GM12878 (cell line): ENCODE results near the gene MAPK8IP1. TPM values are rescaled to one million over a fixed set of nuclear protein-coding genes. Genes with fewer than 3 reads are reported as not detected.

Experiments
- ATAC-seq: fragments of 200-7000 bp; cut with Tn5 transposase; 3 replicates; pipeline ENCODE4 v1.9.1; 2020; ENCODE audit warnings: mild to moderate bottlenecking, moderate library complexity
- BruUV-seq: library from RNA; stranded (reverse); fragments of 400-500 nt; replicated peaks from 2 replicates; lab custom pipeline; 2021; lab: Mats Ljungman, UMichigan
- CTCF ChIA-PET: fragments of 300-600 bp; sonication (Branson Sonifier 250); formaldehyde crosslinking; extraction: SDS; loops from one replicate; lab custom pipeline; 2021; ENCODE audit warnings: inconsistent platforms; lab: Yijun Ruan, JAX
- POLR2A ChIA-PET: fragments of 350-600 bp; formaldehyde crosslinking; extraction: SDS; loops from one replicate; lab custom pipeline; 2021; ENCODE audit warnings: inconsistent platforms; lab: Charles Lee
- RAD21 ChIA-PET: fragments of 300-600 bp; sonication (Branson Sonifier 250); formaldehyde crosslinking; loops from one replicate; lab custom pipeline; 2023; ENCODE audit warnings: antibody characterized with exemption; ENCODE audit not compliant: unreplicated experiment; lab: Charles Lee
- SMC1A ChIA-PET: fragments of 300-600 bp; sonication (Branson Sonifier 250); formaldehyde crosslinking; loops from one replicate; lab custom pipeline; 2023; ENCODE audit not compliant: unreplicated experiment, uncharacterized antibody; lab: Charles Lee
- DNase-seq: peaks from one replicate; pipeline ENCODE4 v3.0.0-alpha.2; 2011; ENCODE audit warnings: low read depth, low spot score
- FAIRE-seq: peaks from 3 replicates; lab custom pipeline; 2011; peaks lifted over from hg19 to GRCh38; lab: Jason Lieb, UNC
- H2AFZ ChIP-seq: 2 replicates; pipeline ENCODE4 v1.6.0; 2011; ENCODE audit warnings: low read depth, low read length, control low read depth; ENCODE audit not compliant: control insufficient read depth
- H3K27ac ChIP-seq: 2 replicates; pipeline ENCODE4 v1.5.1; 2011; ENCODE audit warnings: control low read depth; ENCODE audit not compliant: control insufficient read depth, insufficient read depth
- H3K27me3 ChIP-seq, 2 experiments: replicated peaks in 1 of 2; 2 replicates each; pipeline versions ENCODE4 v1.6.0 to v1.6.1; 2011; ENCODE audit warnings: low read length in 1 of 2; ENCODE audit not compliant: control insufficient read depth in 2 of 2, insufficient read depth in 2 of 2
- H3K36me3 ChIP-seq, 2 experiments: 2 replicates each; pipeline ENCODE4 v1.5.1; 2011; ENCODE audit warnings: low read length in 1 of 2; ENCODE audit not compliant: control insufficient read depth in 2 of 2, insufficient read depth in 2 of 2
- H3K4me1 ChIP-seq: 2 replicates; pipeline ENCODE4 v1.6.1; 2011; ENCODE audit warnings: mild to moderate bottlenecking, low read length, moderate library complexity, mixed read lengths; ENCODE audit not compliant: control insufficient read depth, insufficient read depth
- H3K4me2 ChIP-seq: 2 replicates; pipeline ENCODE4 v1.6.0; 2011; ENCODE audit warnings: control low read depth; ENCODE audit not compliant: control insufficient read depth, insufficient read depth
- H3K4me3 ChIP-seq: fragments of 200-600 bp; sonication (generic); 2 replicates; pipeline ENCODE4 v1.5.1; 2016
- H3K79me2 ChIP-seq: 2 replicates; pipeline ENCODE4 v1.6.0; 2011; ENCODE audit warnings: low read length; ENCODE audit not compliant: control insufficient read depth, insufficient read depth
- H3K9ac ChIP-seq: 2 replicates; pipeline ENCODE4 v1.8.0; 2011; ENCODE audit warnings: low read length, control low read depth, mixed read lengths; ENCODE audit not compliant: control insufficient read depth, insufficient read depth
- H3K9me3 ChIP-seq: replicated peaks from 3 replicates; pipeline ENCODE4 v1.5.1; 2011; ENCODE audit warnings: mild to moderate bottlenecking, low read length; ENCODE audit not compliant: control insufficient read depth, insufficient read depth
- H4K20me1 ChIP-seq: 2 replicates; pipeline ENCODE4 v1.6.0; 2011; ENCODE audit not compliant: control insufficient read depth, insufficient read depth
- NR2F1 ChIP-seq: fragments of 450-650 bp; conservative IDR thresholded peaks from 2 replicates; pipeline ENCODE4 v1.6.1; 2017; ENCODE audit warnings: mild to moderate bottlenecking
- POLR2AphosphoS2 ChIP-seq: IDR thresholded peaks from 2 replicates; pipeline ENCODE4 v1.6.1; 2011; ENCODE audit warnings: low read depth, mild to moderate bottlenecking, low read length, improper control_type of control experiment, moderate library complexity
- RB1 ChIP-seq: fragments of 450-650 bp; formaldehyde crosslinking; IDR thresholded peaks from 2 replicates; pipeline ENCODE4 v1.6.1; 2017; ENCODE audit warnings: mild to moderate bottlenecking, borderline replicate concordance
- RUNX3 ChIP-seq: IDR thresholded peaks from 2 replicates; pipeline ENCODE4 v1.6.1; 2012; ENCODE audit warnings: low read length, inconsistent platforms
- SUPT20H ChIP-seq: IDR thresholded peaks from 2 replicates; pipeline ENCODE4 v1.6.1; 2011; ENCODE audit warnings: low read depth, mild to moderate bottlenecking, low read length, moderate library complexity, borderline replicate concordance; ENCODE audit not compliant: control insufficient read depth
- whole genome bisulfite sequencing: methylation state at CpG from one replicate; pipeline ENCODE4 v1.1.6; 2016; ENCODE audit warnings: low lambda C conversion rate; ENCODE audit not compliant: insufficient replicate concordance, insufficient coverage; ENCODE audit errors: missing lambda C conversion rate; 5-methylcytosine and 5-hydroxymethylcytosine counted together
- in situ Hi-C: fragments of 300-500 bp; cut with MboI; formaldehyde crosslinking; loops from 9 replicates; pipeline ENCODE4 v1.14.3; 2018; ENCODE audit warnings: mixed read lengths
- intact Hi-C: fragments of 100-400 bp; cut with micrococcal nuclease; formaldehyde crosslinking; loops from one replicate; pipeline ENCODE4 v1.14.2; 2022; ENCODE audit not compliant: unreplicated experiment
- polyA plus RNA-seq, 11 experiments: library from polyadenylated mRNA; depleted of rRNA in 4 of 11; unstranded in 6 of 11; stranded (reverse) in 5 of 11; fragments of >200 nt; fragmentation: Nextera tagmentation in 4 of 11; fragmentation: Illumina TruSeq in 1 of 11; extraction: Ambion mirVana in 4 of 11; extraction: Trizol in 1 of 11; gene quantifications; 1 replicate in 1 of 11; 2 replicates in 10 of 11; pipeline versions ENCODE4 v1.2.1 to v1.2.3, GENCODE V29; 2011 to 2016; ENCODE audit warnings: inconsistent platforms in 2 of 11, missing spikeins in 2 of 11, low read depth in 1 of 11
- total RNA-seq, 4 experiments: library from RNA; depleted of rRNA in 3 of 4; stranded (reverse); fragments of >200 nt in 3 of 4; fragmentation: Illumina TruSeq in 1 of 4; extraction: Trizol in 1 of 4; gene quantifications; 2 replicates each; pipeline versions ENCODE4 v1.2.1 to v1.2.3, GENCODE V29; 2013 to 2021
- TF ChIP-seq, protein P1 (sequence below): fragments of 450-650 bp; formaldehyde crosslinking; IDR thresholded peaks from 2 replicates; pipeline ENCODE4 v1.4.0; 2022; ENCODE audit warnings: mild to moderate bottlenecking, moderate library complexity
- TF ChIP-seq, protein P2 (sequence below): fragments of 450-650 bp; formaldehyde crosslinking; IDR thresholded peaks from 2 replicates; pipeline ENCODE4 v1.5.0; 2022; ENCODE audit warnings: mild to moderate bottlenecking, missing genetic modification characterization
- TF ChIP-seq, protein P3 (sequence below): fragments of 150-350 bp; IDR thresholded peaks from 2 replicates; pipeline ENCODE4 v1.6.1; 2014; ENCODE audit warnings: mild to moderate bottlenecking, low read depth, low read length
- TF ChIP-seq, protein P4 (sequence below): IDR thresholded peaks from 2 replicates; pipeline ENCODE4 v1.6.1; 2011; ENCODE audit warnings: borderline replicate concordance, low read depth, mild to moderate bottlenecking, moderate library complexity, low read length; ENCODE audit not compliant: insufficient read depth, poor library complexity, severe bottlenecking
- TF ChIP-seq, protein P5 (sequence below): fragments of 450-650 bp; conservative IDR thresholded peaks from 2 replicates; pipeline ENCODE4 v1.6.1; 2017; ENCODE audit warnings: mild to moderate bottlenecking, moderate library complexity

MAPK8IP1 gene
- total and polyA plus RNA-seq, 10 of the 15 experiments (the other 5 are each of a cell fraction or from before 2014, with no cell fraction given): 0.04 to 0.44 (median 0.11) TPM; not detected in 2

DNA sequence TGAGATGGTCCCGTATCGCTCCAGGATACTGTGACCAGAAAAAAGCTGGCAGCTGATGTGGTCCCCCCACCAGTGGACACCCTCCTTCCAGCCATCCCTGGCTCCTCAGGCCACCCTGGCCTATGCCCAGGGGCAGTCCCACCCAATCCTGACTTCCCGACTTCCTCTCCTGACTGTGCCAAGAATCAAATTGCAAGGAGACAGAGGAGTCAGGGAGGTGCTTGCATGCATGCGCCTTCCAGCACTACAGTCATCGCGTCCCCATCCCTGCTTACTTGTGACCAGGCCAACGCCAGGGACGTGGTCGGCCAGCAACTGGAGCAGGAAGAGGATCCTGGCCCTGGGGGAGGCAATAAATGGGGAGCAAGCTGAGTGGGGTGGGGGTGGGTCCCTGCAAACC is 25.2 kb downstream of the MAPK8IP1 start (continued):
- TF ChIP-seq, protein P1, sequence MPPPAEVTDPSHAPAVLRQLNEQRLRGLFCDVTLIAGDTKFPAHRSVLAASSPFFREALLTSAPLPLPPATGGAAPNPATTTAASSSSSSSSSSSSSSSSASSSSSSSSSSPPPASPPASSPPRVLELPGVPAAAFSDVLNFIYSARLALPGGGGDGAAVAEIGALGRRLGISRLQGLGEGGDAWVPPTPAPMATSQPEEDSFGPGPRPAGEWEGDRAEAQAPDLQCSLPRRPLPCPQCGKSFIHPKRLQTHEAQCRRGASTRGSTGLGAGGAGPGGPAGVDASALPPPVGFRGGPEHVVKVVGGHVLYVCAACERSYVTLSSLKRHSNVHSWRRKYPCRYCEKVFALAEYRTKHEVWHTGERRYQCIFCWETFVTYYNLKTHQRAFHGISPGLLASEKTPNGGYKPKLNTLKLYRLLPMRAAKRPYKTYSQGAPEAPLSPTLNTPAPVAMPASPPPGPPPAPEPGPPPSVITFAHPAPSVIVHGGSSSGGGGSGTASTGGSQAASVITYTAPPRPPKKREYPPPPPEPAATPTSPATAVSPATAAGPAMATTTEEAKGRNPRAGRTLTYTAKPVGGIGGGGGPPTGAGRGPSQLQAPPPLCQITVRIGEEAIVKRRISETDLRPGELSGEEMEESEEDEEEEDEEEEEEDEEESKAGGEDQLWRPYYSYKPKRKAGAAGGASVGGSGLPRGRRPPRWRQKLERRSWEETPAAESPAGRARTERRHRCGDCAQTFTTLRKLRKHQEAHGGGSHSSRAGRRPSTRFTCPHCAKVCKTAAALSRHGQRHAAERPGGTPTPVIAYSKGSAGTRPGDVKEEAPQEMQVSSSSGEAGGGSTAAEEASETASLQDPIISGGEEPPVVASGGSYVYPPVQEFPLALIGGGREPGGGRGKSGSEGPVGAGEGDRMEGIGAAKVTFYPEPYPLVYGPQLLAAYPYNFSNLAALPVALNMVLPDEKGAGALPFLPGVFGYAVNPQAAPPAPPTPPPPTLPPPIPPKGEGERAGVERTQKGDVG (CRISPR knock-in tag): no peak
- TF ChIP-seq, protein P2, sequence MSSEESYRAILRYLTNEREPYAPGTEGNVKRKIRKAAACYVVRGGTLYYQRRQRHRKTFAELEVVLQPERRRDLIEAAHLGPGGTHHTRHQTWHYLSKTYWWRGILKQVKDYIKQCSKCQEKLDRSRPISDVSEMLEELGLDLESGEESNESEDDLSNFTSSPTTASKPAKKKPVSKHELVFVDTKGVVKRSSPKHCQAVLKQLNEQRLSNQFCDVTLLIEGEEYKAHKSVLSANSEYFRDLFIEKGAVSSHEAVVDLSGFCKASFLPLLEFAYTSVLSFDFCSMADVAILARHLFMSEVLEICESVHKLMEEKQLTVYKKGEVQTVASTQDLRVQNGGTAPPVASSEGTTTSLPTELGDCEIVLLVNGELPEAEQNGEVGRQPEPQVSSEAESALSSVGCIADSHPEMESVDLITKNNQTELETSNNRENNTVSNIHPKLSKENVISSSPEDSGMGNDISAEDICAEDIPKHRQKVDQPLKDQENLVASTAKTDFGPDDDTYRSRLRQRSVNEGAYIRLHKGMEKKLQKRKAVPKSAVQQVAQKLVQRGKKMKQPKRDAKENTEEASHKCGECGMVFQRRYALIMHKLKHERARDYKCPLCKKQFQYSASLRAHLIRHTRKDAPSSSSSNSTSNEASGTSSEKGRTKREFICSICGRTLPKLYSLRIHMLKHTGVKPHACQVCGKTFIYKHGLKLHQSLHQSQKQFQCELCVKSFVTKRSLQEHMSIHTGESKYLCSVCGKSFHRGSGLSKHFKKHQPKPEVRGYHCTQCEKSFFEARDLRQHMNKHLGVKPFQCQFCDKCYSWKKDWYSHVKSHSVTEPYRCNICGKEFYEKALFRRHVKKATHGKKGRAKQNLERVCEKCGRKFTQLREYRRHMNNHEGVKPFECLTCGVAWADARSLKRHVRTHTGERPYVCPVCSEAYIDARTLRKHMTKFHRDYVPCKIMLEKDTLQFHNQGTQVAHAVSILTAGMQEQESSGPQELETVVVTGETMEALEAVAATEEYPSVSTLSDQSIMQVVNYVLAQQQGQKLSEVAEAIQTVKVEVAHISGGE: no peak

DNA sequence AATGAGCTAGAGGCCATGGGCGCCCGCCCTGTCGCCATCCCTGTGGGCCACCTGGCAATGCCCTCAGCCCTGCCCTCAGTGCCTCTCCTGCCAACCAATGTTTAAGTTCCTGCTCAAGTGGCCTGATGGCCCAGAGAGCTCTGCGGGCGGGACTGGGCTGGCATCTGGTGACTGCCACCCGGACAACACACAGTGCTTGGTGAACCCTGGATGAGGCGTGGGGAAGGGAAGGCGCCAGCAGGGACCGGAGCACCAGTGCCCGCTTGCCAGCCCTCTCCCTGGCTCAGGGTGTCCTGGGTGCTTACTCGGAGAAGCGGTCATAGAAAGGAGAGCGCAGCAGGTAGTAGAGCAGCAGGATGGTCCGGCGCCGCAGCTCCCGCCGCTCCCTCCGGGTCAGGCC is 28.1 kb downstream of the MAPK8IP1 start:
- Histone ChIP-seq H3K4me2 (no peak overlapping the region), H3K79me2 (peaks cover 16% of the 10 kb centered on the region), H4K20me1 (no peaks in the 10 kb centered on the region), H3K4me1 (peaks cover 13% of the 10 kb centered on the region), H3K4me3 (no peak overlapping the region), H3K9ac (no peak overlapping the region), H3K9me3 (no peaks in the 10 kb centered on the region), H2AFZ (no peak overlapping the region), H3K27me3 (no peaks in the 10 kb centered on the region), H3K36me3 (peaks cover 15 to 17% of the 10 kb centered on the region in 2 experiments), H3K27ac (no peak overlapping the region)
- BruUV-seq: no TSS peak
- WGBS: 95% methylated on average over 16 of the region's 19 CpGs
- intact Hi-C loops (no loop called here), in situ Hi-C loops (no loop called here)
- DNase-seq: no peak
- ChIA-PET POLR2A (no interaction called here), CTCF (no interaction called here), SMC1A (no interaction called here), RAD21 (no interaction called here)
- no peak for FAIRE-seq
- ATAC-seq: no peak
- TF ChIP-seq POLR2AphosphoS2 (no peak), SUPT20H (no peak), RB1 (no peak), RUNX3 (no peak), NR2F1 (no peak)
- TF ChIP-seq, protein P3, sequence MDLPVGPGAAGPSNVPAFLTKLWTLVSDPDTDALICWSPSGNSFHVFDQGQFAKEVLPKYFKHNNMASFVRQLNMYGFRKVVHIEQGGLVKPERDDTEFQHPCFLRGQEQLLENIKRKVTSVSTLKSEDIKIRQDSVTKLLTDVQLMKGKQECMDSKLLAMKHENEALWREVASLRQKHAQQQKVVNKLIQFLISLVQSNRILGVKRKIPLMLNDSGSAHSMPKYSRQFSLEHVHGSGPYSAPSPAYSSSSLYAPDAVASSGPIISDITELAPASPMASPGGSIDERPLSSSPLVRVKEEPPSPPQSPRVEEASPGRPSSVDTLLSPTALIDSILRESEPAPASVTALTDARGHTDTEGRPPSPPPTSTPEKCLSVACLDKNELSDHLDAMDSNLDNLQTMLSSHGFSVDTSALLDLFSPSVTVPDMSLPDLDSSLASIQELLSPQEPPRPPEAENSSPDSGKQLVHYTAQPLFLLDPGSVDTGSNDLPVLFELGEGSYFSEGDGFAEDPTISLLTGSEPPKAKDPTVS: no peak
- TF ChIP-seq, protein P4, sequence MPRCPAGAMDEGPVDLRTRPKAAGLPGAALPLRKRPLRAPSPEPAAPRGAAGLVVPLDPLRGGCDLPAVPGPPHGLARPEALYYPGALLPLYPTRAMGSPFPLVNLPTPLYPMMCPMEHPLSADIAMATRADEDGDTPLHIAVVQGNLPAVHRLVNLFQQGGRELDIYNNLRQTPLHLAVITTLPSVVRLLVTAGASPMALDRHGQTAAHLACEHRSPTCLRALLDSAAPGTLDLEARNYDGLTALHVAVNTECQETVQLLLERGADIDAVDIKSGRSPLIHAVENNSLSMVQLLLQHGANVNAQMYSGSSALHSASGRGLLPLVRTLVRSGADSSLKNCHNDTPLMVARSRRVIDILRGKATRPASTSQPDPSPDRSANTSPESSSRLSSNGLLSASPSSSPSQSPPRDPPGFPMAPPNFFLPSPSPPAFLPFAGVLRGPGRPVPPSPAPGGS: no peak
- TF ChIP-seq, protein P5, sequence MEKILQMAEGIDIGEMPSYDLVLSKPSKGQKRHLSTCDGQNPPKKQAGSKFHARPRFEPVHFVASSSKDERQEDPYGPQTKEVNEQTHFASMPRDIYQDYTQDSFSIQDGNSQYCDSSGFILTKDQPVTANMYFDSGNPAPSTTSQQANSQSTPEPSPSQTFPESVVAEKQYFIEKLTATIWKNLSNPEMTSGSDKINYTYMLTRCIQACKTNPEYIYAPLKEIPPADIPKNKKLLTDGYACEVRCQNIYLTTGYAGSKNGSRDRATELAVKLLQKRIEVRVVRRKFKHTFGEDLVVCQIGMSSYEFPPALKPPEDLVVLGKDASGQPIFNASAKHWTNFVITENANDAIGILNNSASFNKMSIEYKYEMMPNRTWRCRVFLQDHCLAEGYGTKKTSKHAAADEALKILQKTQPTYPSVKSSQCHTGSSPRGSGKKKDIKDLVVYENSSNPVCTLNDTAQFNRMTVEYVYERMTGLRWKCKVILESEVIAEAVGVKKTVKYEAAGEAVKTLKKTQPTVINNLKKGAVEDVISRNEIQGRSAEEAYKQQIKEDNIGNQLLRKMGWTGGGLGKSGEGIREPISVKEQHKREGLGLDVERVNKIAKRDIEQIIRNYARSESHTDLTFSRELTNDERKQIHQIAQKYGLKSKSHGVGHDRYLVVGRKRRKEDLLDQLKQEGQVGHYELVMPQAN: no peak
